SKM-1 treated with dmso at 0.1 percent for 144 hours (cell line): ENCODE results near the gene TTC9.

Experiments used
- DNase-seq: peaks from one replicate; lab custom pipeline; 2025; ENCODE audit not compliant: unreplicated experiment; lab: John Stamatoyannopoulos, UW

TTC9 gene

GRCh38 chr14:70641548-70642302 is at the start of gene TTC9:
TTC9 (plus strand) TSS chr14:70641916; CDS start chr14:70642130, 214 bp downstream.
- DNase-seq = no peak

GRCh38 chr14:70594461-70594860 is 47.3 kb upstream of the TTC9 start:
- no peak for DNase-seq

- DNase-seq = no peak
Measured at GRCh38 chr14:70595443-70596185, 46.1 kb upstream of the TTC9 start.

- no peak for DNase-seq
Measured at GRCh38 chr14:70597731-70598130, 44.0 kb upstream of the TTC9 start.

- DNase-seq = no peak
Measured at GRCh38 chr14:70599345-70599744, 42.4 kb upstream of the TTC9 start.

- peak; percentile 78 for DNase-seq
Measured at GRCh38 chr14:70600382-70601157, 41.1 kb upstream of the TTC9 start, which contains the start of gene MED6. MED6 (minus strand) TSS chr14:70600655; CDS start chr14:70600637, 18 bp downstream.

- no peak for DNase-seq
Measured at GRCh38 chr14:70601162-70601561, 40.6 kb upstream of the TTC9 start.

GRCh38 chr14:70602254-70602653 is 39.5 kb upstream of the TTC9 start:
- DNase-seq = no peak

- no peak for DNase-seq
Measured at GRCh38 chr14:70611216-70611615, 30.5 kb upstream of the TTC9 start.

- DNase-seq = no peak
Measured at GRCh38 chr14:70616646-70617045, 25.1 kb upstream of the TTC9 start.

GRCh38 chr14:70618314-70618713 is 23.4 kb upstream of the TTC9 start:
- no peak for DNase-seq

- DNase-seq = no peak
Measured at GRCh38 chr14:70619708-70620107, 22.0 kb upstream of the TTC9 start.

GRCh38 chr14:70622111-70622712 is 19.5 kb upstream of the TTC9 start:
- peak; percentile 27 for DNase-seq

GRCh38 chr14:70624972-70625371 is 16.7 kb upstream of the TTC9 start:
- DNase-seq = no peak

- no peak for DNase-seq
Measured at GRCh38 chr14:70631948-70632347, 9.8 kb upstream of the TTC9 start.

- no peak for DNase-seq
Measured at GRCh38 chr14:70635971-70636595, 5.6 kb upstream of the TTC9 start.

GRCh38 chr14:70638416-70638815 is 3.3 kb upstream of the TTC9 start:
- no peak for DNase-seq

- no peak for DNase-seq
Measured at GRCh38 chr14:70640938-70641547, 673 bp upstream of the TTC9 start.

- no peak for DNase-seq
Measured at GRCh38 chr14:70642303-70643235, 853 bp downstream of the TTC9 start.
